NK-92 treated with Interleukin-12 subunit alpha and Interleukin-12 subunit beta, amount 100 ng/mL, for 24 hours (cell line): Measurements from ENCODE around the gene STAC.
"Not testable (repeated sequence)": the region's sequence is repeated elsewhere in the genome, so short reads cannot be mapped to it uniquely, and the experiment has no call there.

ENCODE experiments used
- DNase-seq: peaks from one replicate; lab custom pipeline; 2025; lab: John Stamatoyannopoulos, UW

STAC gene

DNA sequence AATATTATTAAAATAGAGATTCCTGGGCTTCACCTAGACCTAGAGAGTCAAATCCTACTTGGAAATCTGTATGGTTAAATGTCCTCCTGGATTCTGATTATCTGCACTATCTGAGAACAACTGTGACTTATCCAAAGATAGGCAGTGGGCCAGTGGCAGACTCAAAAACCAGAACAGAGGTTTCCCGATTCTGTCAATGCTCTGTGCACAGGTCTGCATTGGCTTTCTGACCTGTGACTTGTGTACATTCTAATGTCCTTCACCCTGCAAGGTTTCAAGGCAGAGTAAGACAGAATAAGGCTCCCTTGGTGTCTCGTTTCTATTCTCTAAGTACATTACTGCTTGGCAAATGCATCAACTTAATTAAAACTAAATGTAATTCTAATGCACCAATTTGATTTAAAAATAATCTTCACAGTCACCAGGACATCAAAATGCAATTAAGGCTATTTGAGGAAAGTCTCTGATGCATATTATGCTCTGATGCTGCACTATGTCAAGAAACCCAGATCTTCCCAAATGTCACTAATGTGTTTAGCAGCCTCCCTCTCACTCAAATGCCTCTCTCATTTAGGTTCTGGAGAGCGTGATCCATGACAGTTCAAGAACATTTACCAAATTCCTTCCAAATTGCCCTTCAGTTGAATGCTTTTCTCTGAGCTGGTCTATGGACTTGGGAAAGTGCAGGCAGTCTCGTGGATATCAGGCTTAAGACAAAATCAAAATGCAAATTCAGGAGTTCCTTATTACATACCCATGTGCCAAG is 140.1 kb downstream of the STAC start:
- DNase-seq = no peak

DNA sequence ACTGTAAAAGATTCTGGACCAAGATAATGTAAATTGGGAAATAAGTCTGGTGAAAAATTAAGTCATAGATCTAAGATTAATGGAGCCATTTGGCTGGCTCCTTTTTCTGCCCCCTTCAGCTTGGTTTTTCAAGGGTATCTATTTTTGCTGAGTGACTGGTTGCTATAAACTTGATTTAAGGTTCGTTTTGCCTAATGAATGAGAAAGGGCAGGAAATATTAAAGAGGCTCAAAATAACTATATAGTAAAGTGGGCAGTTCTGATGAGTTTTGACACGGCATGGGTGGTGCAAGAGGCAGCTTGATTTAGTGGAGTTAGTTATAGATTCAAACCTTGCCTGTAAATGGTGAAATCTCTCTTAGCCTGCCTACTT is 140.7 kb downstream of the STAC start:
- no peak for DNase-seq

DNA sequence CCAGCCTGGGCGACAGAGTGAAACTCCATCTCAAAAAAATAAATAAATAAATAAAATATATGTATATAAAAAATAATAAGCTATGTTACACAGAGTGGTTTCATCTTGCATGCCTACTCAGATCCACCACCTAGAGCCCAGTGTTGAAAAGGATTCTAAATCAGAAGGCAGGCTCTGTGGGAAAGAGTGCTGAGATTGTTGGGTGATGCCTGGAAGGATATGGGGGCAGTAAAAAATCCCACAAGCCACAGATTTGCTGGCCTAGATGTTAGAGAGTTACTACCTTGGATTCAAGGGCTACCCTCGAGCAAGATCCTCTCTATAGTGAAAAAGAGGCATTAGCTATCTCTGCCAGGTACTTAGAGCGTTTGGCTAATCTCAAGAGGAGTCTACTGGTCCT is 144.3 kb downstream of the STAC start:
- DNase-seq = no peak

DNA sequence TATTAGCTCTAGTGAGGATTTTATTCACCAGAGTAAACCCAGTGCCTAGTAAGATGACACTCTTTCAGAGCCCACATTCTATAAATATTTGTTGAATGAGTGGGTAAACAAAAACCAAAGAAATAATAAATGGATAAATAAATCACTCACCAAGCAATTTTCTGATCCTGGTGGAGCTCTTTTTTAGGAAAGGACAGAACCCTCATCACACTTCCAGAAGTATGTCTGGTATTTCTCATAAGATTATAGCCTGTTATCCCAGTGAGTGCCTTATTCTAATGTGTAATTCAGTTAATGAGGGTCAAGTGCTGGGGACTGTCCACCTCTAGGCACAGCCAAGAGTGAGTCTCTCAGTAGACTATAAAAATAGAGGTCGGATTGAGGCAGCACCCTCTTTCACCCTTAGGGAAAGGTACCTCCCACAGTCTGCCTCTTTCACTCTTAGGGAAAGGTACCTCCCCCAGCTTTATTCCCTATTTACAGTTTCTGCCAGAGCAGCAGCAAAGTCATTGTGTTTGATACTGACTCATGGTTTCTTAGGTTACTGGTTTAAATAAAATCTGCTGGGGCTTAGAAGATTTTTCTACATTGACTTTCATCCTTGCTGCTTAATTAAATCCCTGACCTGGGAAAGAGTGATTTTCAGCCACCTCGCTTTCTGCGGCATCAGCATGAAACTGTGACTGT is 145.0 kb downstream of the STAC start:
- no peak for DNase-seq

GRCh38 chr3:36538136-36538749 is 157.9 kb downstream of the STAC start:
- DNase-seq = no peak

DNA sequence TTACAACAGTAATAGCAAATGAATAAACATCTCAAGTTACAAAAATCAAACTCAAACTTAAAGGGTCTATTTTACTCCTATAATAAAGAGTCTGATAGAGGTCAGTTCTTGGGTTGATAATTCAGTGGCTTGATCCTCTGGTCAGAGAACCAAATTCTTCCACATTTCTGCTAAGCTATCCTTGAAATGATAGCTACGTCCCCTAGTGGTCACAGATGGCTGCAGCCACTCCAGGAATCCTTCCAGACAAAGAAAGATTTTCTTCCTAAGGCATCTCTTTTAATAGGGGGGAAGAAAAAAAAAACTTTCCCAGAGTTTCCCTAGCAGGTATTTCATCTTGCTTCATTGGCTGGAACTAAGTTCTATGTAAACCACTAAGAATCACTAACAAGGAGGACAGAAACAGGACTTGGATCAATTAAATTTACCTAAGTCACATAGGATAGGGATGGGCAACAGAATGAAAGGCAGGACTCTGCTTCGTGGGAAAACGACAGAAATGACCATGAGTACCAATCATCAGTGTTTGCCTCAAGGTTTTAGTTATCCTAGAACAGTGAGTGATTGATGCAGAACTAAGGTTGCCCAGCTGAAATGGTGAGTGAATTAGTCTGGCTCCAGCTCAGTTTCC is 160.7 kb downstream of the STAC start:
- DNase-seq = no peak

- DNase-seq = no peak
These were observed 161.9 kb downstream of the STAC start for GRCh38 chr3:36542186-36542585.

DNA sequence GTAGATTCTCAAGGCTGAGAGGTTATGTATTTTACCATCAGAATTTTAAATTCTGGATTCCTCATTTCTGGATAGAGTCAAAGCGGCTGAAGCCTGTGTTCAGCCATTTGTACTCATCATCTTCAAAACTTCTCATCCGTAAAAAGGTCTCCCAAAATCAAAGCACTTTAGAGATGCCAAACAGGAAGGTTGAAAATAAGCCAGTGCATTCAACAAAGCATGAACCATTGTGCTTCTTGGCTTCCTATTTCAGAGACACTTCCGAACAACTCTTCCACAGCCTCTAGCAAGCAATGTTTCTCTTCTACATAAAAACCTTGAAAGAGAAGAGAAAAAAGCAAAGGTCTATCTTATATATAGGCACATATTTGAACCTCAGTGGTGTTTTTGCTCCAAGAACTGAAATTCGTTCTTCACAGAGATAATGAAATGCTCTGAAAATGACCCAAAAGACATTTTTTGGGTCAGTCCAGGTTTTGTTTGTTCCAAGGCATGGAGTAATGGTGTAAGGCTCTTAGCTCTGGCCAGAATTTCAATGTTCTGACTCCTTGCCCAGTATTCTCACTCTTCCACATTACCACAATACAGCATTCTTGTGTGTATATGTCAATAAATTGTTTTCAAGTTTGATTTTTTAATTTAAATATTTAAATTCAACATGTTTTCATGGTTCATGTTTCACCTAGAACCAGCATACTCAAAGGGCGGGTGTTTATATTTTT is 163.1 kb downstream of the STAC start:
- DNase-seq = no peak

DNA sequence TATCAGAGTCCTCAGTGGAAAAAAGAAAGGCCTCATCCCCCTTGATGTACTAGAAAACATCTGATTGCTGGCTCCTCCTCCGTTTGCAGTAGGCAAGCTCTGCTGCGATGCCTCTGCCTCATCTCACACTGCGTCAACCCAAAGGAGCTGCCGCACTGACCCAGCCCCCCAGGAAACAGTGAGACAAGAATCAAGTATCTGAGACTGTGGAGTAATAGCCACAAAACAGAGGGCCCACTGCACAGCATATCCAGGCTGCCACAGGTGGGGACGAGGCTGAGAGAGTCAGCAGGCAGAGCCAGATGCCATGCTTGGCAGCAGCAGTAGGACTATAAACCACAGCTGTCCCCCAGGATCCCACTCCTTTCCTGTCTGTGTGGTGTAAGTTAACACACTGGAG is 165.9 kb downstream of the STAC start:
- no peak for DNase-seq

- no peak for DNase-seq
These were observed 168.4 kb downstream of the STAC start for GRCh38 chr3:36548712-36549111.

GRCh38 chr3:36557021-36557707 is 176.9 kb downstream of the STAC start:
- DNase-seq = no peak

- DNase-seq = no peak
These were observed 177.6 kb downstream of the STAC start for GRCh38 chr3:36557708-36558421.

- DNase-seq = no peak
These were observed 178.7 kb downstream of the STAC start for GRCh38 chr3:36558961-36559360.

GRCh38 chr3:36560685-36561084 is 180.4 kb downstream of the STAC start:
- DNase-seq = no peak

GRCh38 chr3:36561601-36562000 is 181.3 kb downstream of the STAC start:
- no peak for DNase-seq

DNA sequence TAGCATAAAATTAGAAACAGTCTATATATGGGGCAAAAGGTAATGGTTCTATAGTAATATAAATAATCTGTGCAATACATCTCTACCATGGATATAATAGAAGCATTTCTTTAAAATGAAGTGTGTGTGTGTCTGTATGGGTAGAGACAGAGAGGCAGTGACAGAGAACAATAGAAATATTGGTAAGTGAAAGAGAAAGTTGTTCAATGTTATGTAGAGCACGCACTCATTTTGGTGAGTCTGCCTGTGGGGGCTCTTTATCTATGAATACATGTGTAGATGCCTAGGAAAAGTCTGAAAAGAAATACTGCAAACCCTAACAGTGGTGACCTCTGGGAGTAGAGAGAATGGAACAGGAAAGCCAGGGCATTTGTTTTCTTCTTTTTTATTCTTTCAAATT is 182.6 kb downstream of the STAC start:
- no peak for DNase-seq

GRCh38 chr3:36575241-36575640 is 194.9 kb downstream of the STAC start:
- no peak for DNase-seq

DNA sequence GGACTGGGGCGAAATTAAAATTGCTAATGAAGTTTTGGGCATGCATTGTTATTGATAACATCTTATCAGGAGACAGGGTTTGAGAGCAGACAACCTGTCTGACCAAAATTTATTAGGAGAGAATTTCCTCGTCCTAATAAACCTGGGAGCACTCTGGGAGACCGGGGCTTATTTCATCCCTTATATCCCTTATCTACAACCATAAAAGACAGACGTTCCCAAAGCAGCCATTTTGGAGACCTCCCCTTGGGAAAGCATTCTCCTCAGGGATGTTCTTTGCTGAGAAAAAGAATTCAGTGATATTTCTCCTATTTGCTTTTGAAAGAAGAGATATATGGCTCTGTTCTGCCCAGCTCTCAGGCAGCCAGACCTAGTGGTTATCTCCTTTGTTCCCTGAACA is 198.1 kb downstream of the STAC start:
- DNase-seq = not testable (repeated sequence)

DNA sequence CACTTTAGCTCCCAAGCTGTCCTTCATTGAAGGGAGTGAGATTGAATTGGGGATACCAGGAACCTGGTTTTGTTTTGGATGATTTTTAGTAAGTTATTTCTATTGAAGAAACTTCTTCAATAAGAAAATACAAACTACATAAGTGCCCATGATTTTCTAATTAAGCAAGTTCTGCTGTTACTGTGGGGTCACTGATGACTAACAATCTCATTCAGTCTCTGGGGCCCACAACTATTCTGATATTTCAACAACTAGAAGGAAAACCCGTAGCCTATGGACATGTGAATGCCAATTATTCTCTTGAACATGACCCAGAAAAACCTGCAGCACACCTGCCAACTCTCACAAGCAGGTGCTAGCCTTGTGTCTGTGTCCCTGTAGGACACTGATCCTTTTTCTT is 199.4 kb downstream of the STAC start:
- DNase-seq = no peak

DNA sequence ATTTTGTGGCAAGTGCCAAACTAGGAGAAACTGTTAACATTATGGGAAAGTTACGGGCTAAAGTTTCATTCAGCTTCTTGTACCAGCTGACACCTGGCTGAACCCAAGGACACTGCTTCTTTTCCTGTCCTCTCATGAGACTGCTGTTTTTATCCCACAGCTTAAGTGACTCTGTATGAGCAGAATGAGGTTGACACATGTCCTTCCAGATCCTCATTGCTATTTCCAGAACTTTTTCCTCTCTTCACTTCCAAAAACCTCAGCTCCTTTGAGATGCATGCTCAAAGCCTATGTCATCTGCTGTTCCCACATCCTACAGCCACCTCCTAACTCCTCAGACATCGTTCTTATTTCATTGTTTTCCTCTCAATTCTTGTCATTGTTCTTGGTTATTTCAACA is 200.4 kb downstream of the STAC start:
- DNase-seq = no peak

GRCh38 chr3:36591959-36592358 is 211.7 kb downstream of the STAC start:
- DNase-seq = no peak
